Calu3 (cell line): ENCODE measurements around the gene DUSP10. TPM values are rescaled to one million over a fixed set of nuclear protein-coding genes. Genes with fewer than 3 reads are reported as not detected.
A peak's percentile ranks its signal among the peaks of the same experiment; 100 is the strongest.

Experiments used
- BruUV-seq: library from RNA; stranded (reverse); fragments of 400-500 nt; replicated peaks from 2 replicates; lab custom pipeline; 2021; lab: Mats Ljungman, UMichigan
- CTCF ChIA-PET: fragments of 300-600 bp; sonication (Branson Sonifier 250); formaldehyde crosslinking; loops from one replicate; lab custom pipeline; 2022; ENCODE audit warnings: antibody characterized with exemption; lab: Charles Lee
- DNase-seq: peaks from one replicate; pipeline ENCODE4 v3.0.0; 2022
- H3K27ac Mint-ChIP-seq: one replicate; pipeline ENCODE4 v1.8.0; 2022; ENCODE audit warnings: mixed read lengths; ENCODE audit not compliant: unreplicated experiment
- H3K27me3 Mint-ChIP-seq: one replicate; pipeline ENCODE4 v1.8.0; 2022; ENCODE audit warnings: mixed read lengths; ENCODE audit not compliant: unreplicated experiment
- H3K36me3 Mint-ChIP-seq: one replicate; pipeline ENCODE4 v1.8.0; 2022; ENCODE audit warnings: mild to moderate bottlenecking, moderate library complexity, mixed read lengths; ENCODE audit not compliant: insufficient read depth, unreplicated experiment
- H3K4me1 Mint-ChIP-seq: one replicate; pipeline ENCODE4 v1.8.0; 2022; ENCODE audit warnings: mild to moderate bottlenecking, low read depth, mixed read lengths; ENCODE audit not compliant: unreplicated experiment
- H3K4me3 Mint-ChIP-seq: one replicate; pipeline ENCODE4 v1.8.0; 2022; ENCODE audit warnings: mild to moderate bottlenecking, low read depth, moderate library complexity, mixed read lengths; ENCODE audit not compliant: unreplicated experiment
- H3K9me3 Mint-ChIP-seq: one replicate; pipeline ENCODE4 v1.8.0; 2022; ENCODE audit warnings: low read depth, mixed read lengths; ENCODE audit not compliant: unreplicated experiment
- CTCF ChIP-seq: fragments of 200-600 bp; IDR thresholded peaks from one replicate; pipeline ENCODE4 v1.8.0; 2022; ENCODE audit warnings: antibody characterized with exemption; ENCODE audit not compliant: unreplicated experiment
- intact Hi-C: fragments of 100-400 bp; cut with micrococcal nuclease; formaldehyde crosslinking; loops from one replicate; pipeline ENCODE4 v1.10.0; 2022; ENCODE audit not compliant: unreplicated experiment
- total RNA-seq: library from RNA; stranded (reverse); gene quantifications from 2 replicates; pipeline ENCODE4 v1.2.3, GENCODE V29; 2022

Gene DUSP10
- total RNA-seq, 1 experiment from 2014 or later = 55.1 TPM

- Mint-ChIP-seq H3K4me3 (no peak overlapping the region), H3K27me3 (no peaks in the 10 kb centered on the region), H3K9me3 (no peaks in the 10 kb centered on the region), H3K36me3 (peaks cover 38% of the 10 kb centered on the region), H3K27ac (no peak overlapping the region), H3K4me1 (peaks cover 76% of the 10 kb centered on the region)
- no TSS peak for BruUV-seq
- DNase-seq = no peak
- intact Hi-C loops = no loop called here
- CTCF ChIA-PET = interaction anchor here (0.7 to 1.5 kb wide), 3 partner anchors 9 to 17 kb away, joined by 3 read pairs; no protein-coding TSS in a partner anchor
- TF ChIP-seq CTCF = no peak
These were observed 9.8 kb downstream of the DUSP10 start for GRCh38 chr1:221732052-221732451.

- CTCF ChIA-PET = interaction anchor here (0.8 to 2.1 kb wide), 4 partner anchors 11 to 17 kb away, joined by 3 to 9 read pairs (median 4); partner anchors contain the start of gene DUSP10
- Mint-ChIP-seq H3K27ac (no peak overlapping the region), H3K36me3 (peaks cover 49% of the 10 kb centered on the region), H3K4me1 (peaks cover 76% of the 10 kb centered on the region), H3K27me3 (no peaks in the 10 kb centered on the region), H3K4me3 (no peak overlapping the region), H3K9me3 (no peaks in the 10 kb centered on the region)
- intact Hi-C loops = loop anchor here (5.0 kb wide), 1 partner anchor 188 kb away; no protein-coding TSS in a partner anchor
- no peak for DNase-seq
- TF ChIP-seq CTCF = no peak
- BruUV-seq = no TSS peak
These were observed 12.0 kb downstream of the DUSP10 start for GRCh38 chr1:221729771-221730330.

GRCh38 chr1:221728037-221728505 lies 13.8 kb downstream of the DUSP10 start:
- H3K27me3 Mint-ChIP-seq = no peaks in the 10 kb centered on the region
- H3K4me3 Mint-ChIP-seq = peak overlapping the region; percentile 12
- H3K36me3 Mint-ChIP-seq = peaks cover 45% of the 10 kb centered on the region
- no peaks in the 10 kb centered on the region for H3K9me3 Mint-ChIP-seq
- DNase-seq = no peak
- H3K27ac Mint-ChIP-seq = peak overlapping the region; percentile 6
- intact Hi-C loops = loop anchor here (5.0 kb wide), 1 partner anchor 186 kb away; no protein-coding TSS in a partner anchor
- peaks cover 62% of the 10 kb centered on the region for H3K4me1 Mint-ChIP-seq
- no peak for TF ChIP-seq CTCF
- BruUV-seq = no TSS peak
- CTCF ChIA-PET = no interaction called here

- BruUV-seq = no TSS peak
- no peaks in the 10 kb centered on the region for H3K27me3 Mint-ChIP-seq
- peaks cover 63% of the 10 kb centered on the region for H3K4me1 Mint-ChIP-seq
- no peak for DNase-seq
- CTCF ChIA-PET = no interaction called here
- H3K27ac Mint-ChIP-seq = peak overlapping the region; percentile 73
- peak overlapping the region; percentile 12 for H3K4me3 Mint-ChIP-seq
- intact Hi-C loops = loop anchor here (5.0 kb wide), 1 partner anchor 185 kb away; no protein-coding TSS in a partner anchor
- H3K9me3 Mint-ChIP-seq = no peaks in the 10 kb centered on the region
- peaks cover 51% of the 10 kb centered on the region for H3K36me3 Mint-ChIP-seq
- no peak for TF ChIP-seq CTCF
These were observed 14.5 kb downstream of the DUSP10 start for GRCh38 chr1:221727146-221728036.
